Left renal pelvis (tissue), 4 donors: ENCODE data around the gene LRCH1. TPM values are rescaled to one million over a fixed set of nuclear protein-coding genes. Genes with fewer than 3 reads are reported as not detected.
"Not testable (repeated sequence)": the region's sequence is repeated elsewhere in the genome, so short reads cannot be mapped to it uniquely, and the experiment has no call there.

Experiments used
- DNase-seq, 4 donors: peaks; one replicate each; pipeline ENCODE4 v3.0.0-alpha.2; 2013; ENCODE audit warnings: low read depth in 4 of 4, low spot score in 3 of 4
- polyA plus RNA-seq, 4 donors: library from polyadenylated mRNA; unstranded; fragments of 120-200 nt; gene quantifications; one replicate each; pipeline ENCODE4 v1.2.1, GENCODE V29; 2013; ENCODE audit not compliant: insufficient read length in 4 of 4

LRCH1 gene, protein sequence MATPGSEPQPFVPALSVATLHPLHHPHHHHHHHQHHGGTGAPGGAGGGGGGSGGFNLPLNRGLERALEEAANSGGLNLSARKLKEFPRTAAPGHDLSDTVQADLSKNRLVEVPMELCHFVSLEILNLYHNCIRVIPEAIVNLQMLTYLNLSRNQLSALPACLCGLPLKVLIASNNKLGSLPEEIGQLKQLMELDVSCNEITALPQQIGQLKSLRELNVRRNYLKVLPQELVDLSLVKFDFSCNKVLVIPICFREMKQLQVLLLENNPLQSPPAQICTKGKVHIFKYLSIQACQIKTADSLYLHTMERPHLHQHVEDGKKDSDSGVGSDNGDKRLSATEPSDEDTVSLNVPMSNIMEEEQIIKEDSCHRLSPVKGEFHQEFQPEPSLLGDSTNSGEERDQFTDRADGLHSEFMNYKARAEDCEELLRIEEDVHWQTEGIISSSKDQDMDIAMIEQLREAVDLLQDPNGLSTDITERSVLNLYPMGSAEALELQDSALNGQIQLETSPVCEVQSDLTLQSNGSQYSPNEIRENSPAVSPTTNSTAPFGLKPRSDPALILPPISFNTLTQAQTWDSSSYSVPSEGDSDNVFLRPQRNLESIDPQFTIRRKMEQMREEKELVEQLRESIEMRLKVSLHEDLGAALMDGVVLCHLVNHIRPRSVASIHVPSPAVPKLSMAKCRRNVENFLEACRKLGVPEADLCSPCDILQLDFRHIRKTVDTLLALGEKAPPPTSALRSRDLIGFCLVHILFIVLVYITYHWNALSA
- 10 to 100 TPM; 29.4 to 37.5 (median 30.6) TPM for polyA plus RNA-seq

DNA sequence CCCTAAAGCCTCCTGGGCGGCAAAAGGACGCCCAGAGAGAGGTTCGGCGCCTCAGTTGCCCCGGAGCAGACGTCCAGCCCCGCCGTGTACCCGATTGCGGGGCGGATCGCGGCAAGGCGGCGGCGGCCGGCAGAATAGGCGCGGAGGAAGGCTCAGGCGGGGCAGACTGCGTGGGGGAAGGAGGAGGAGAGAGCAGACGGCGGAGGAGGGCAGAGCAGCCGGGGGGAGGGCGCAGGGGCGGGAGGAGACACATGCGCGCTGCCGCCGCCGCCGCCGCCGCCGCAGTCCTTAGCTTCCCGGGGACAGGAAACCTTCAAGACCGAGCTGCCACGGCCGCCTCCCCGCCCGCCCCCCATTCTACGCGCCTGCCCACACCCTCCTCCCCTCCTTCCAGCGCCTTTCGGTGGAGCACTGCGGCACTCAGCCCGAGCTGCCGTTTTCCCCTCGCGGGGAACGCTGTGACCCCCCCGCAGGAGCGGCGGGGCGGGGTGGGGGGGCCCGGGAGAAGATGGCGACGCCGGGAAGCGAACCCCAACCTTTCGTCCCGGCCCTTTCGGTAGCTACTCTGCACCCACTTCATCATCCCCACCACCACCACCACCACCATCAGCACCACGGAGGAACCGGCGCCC lies at the start of gene LRCH1:
Gene LRCH1 (plus strand): TSS at position 282 of the 632 bp plus-strand sequence. CDS start 227 bp downstream, at position 509.
- DNase-seq, result peak in 1 of 4 donors; percentile 55

DNA sequence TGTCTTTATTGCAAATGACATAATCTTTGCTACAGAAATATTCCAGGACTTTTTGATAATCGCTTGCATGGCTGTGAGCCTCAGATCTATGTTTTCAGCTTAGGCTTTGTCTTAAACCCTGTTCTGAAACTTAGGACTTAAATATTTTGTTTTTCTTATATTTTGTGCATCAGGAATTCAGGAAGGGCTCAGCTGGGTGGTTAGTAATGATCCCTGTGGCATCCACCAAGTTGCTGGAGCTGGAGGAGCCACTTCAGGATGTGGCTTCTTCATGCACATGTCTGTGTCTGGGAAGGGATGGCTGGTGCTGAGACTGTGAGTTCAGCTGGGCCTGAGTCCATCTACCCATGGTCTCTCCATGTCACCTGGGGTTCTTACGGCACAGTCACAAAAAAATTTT lies 48.9 kb upstream of the LRCH1 start:
- DNase-seq, result no peak

DNA sequence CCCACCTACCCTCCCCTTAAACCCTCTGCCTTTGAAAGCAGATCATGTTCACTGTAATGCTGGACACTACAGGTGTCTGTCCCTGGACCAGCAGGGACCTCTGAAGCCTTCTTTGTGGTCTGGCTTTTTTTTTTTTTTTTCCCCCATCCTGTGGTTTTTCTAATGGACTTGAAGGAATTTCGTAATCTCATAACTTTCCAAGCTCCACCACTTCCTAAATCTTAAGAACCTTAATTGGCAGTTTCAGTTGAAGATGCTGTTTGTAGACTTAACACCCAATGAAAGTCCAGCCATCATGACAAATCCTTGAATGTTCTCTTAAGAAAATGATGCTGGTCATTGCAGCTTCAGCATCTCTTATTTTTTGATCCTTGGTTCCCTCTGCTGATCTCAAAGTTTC lies 45.0 kb upstream of the LRCH1 start:
- no peak for DNase-seq

DNA sequence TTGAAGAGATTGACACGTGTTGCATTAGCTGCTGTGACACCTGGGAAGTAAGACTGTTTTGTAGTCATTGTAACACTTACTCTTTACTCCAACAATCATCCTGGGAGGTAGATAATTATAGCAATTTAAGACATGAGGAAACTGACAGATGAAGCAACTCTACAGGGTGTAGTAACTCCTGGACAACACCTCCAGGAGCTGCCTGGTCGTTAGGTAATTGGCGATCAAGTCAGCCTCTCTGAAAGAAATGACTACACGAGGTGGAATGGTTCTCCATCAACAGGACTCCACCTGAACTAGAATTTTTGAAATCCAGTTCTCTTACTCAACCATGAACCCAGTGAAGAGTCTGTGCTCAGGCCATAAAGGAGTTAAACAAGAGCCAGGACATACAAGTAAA lies 43.0 kb upstream of the LRCH1 start:
- no peak for DNase-seq

DNA sequence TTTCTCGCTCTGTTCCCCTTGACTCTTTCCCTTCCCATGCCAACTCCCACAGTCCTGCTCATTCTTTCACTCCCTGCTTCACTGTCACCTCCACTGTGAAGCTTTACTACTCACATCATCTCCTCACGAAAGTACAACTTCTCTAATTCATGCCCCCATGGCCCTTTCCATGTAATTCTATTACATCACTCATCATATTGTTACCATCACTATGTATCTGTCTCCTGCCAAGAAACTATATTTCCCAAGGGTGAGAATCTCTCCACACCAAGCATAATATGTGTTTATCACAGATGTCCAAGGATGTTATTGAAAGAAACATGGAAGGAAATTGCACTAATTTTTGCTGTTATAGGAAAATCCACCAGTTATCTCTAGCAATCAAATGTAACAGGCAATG lies 37.2 kb upstream of the LRCH1 start:
- no peak for DNase-seq

DNA sequence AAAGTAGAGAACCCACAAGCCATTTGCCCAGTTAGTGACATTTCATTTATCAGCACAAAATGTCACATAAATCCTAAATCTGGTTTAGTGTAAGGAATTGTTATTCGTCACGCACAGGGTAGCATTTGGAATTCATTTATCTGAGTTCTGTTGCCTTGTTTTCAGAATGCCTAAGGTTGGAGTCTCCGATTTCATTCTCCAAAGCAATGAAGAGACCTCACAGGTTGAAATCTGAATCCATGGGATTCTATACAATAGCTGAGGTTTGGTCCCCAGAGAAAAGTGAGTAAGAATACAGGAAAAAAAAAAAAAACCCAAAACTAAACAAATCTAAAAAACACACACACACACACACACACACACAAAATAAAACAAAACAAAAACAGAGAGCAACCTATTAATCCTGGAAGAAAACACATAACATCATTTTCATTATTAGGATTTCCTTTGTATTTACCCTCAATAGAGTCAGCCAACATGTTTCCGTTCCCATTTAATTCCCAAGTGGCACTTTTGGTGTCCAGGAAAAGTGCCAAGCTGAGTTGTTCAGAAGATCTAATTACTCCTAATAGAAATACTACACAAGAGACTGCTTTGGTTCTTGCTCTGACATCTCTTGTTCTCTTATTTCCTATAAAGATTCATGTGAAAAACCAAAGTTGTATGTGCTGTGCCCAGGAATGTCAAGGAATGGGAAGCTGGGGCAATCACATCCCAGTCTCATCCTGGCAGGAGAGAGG lies 36.2 kb upstream of the LRCH1 start:
- DNase-seq, result peak in 1 of 4 donors; percentile 51

DNA sequence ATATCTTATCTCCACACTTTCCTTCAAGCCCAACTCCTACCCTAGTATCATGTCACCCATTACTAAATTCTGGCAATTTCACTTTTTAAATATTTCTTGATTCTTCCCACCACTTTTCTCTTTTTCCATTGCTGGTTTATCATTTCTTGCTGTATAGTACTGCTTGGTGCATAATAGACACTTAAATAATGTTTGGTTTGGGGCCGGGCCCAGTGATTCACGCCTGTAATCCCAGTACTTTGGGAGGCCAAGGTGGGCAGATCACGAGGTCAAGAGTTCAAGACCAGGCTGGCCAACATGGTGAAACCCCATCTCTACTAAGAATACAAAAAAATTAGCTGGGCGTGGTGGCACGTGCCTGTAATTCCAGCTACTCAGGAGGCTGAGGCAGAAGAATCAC lies 35.2 kb upstream of the LRCH1 start:
- not testable (repeated sequence) for DNase-seq

DNA sequence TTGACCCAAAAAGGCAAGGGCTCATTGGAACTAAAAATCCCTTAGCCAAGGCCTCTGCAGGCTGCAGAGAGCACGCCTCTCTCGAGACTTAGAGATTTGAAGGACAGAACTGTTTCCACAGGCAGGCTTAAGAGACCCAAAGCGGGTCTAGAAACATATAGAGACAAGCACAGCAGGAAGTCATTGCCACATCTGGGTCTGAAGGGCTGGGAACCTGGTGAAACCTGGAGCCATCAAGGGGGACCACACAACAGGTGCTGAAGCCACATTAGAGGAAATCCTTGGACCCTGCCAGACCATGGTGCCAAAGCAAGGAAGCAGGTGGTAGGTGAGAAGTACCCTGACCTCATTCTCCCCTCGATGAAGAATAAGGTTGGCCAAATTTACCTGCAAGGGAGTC lies 33.8 kb upstream of the LRCH1 start:
- no peak for DNase-seq

DNA sequence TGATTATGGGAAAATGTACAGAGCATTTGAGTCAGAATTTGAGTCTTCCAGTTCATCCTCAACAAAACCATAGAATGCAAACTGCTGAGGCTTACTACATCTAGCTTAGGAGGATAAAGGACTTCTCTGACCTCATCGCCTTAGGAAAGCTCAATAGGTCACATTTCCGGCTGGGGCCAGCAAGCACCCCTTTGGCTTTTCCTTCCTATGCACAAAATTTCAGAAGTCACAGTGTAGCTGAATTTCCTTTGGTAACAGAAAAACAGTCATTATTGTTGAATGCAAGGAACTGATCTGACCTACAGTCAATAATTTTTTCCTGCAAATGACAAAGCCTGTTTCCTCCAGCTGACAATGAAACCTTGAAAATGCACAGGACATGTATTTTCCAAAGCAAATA lies 32.8 kb upstream of the LRCH1 start:
- DNase-seq, result no peak

DNA sequence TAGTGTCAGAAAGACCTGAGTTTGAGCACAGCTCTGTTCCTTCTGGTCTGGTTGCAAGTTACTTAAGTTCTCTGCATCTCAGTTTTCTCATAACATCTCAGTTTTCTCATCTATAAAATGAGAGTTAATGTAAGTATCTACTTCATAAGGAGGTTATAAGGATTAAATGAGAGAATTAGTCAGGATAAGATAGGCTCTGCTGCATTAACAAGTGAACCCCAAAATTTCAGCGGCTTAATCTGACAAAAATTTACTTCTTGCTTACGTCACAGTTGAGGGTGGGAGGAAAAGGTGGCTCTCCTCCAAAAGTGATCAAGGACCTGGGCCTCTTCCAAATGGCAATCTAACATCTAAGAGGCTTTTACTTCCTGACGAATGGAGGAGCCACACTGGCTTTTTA lies 31.5 kb upstream of the LRCH1 start:
- no peak for DNase-seq

DNA sequence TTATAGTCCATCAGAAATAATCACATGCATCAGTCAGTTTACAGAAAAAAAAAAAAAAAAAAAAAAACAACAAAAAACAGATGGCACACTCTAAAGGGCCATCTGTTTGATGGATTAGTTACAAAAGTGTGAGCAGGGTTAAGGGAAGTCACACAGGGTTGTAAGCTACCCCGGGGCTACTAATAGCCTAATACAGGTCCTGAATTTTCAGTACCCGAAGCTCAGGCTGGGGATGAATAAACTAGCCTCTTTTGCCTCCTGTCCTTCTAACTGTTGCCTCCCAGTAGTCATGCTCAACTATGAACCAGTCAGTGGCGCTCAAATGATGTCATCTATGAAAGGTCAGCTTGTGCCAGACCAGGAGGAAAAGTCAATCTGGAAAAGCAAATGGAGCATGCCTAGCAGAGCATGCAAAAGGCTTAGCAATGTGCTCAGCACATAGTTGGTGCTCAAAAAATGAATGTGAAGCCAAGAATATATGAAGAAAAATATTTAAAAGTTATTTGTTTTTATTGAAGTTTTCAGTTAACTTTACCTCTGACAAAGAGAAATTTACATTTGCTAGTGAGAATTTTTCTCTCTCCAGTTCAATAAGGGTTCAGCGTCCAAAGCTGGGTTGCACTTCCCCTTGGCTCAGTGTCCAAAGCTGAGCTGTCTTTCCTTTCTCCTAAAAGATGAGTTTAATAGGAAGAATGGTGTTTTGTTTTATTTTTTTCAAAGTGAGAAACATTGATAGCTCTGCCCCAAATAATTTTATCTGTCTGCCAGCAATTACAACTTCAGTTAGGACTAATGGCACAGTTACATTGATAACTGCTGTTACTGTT lies 30.8 kb upstream of the LRCH1 start:
- no peak for DNase-seq

DNA sequence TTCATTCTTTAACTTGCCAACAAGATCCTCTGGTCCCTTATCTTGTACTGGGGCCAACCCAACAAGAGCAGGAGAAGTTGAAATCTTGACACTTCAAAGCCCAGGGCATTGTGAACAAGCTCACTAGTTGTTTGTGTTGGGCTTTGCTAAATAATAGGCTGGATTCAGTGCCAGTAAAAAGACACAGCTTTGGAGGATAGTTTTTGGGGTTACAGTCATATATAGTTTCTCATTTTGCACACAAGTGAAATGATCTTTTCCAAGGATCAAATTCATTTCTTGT lies 30.3 kb upstream of the LRCH1 start:
- DNase-seq, result no peak

DNA sequence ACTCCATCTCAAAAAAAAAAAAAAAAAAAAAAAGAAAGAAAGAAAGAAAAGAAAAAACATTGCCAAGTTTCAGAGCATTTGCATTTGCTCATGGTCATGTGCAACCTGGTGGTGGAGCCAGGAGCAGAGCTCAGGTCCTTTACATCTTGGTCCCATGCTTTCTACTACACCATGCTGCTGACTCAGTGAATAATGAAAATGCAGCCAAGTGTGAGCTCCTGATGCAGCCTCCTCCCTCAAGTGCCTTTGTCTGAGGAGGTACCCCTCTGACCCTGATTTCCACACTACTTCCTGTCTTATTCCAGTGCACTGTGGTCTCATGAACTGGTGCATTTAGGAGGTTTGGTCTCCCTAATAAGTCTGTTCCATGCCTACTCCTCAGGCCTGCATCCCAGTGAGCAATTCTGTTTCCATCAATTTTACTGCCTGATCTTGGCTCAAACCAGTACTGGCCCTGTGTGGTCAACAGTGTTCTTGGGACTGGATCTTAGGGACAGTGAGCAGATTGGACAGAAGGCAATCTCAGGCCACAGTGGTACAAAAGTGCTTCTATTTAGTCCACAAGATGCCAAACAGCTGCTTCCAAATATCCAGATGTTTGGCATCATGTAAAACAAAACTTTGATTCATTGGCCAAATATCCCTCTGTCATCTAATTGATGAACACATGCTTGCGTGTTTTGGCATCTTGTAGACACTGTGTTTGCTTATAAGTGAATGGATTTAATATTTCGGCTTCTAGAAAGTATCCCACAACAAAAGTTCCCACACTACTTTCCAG lies 28.8 kb upstream of the LRCH1 start:
- DNase-seq, result no peak

DNA sequence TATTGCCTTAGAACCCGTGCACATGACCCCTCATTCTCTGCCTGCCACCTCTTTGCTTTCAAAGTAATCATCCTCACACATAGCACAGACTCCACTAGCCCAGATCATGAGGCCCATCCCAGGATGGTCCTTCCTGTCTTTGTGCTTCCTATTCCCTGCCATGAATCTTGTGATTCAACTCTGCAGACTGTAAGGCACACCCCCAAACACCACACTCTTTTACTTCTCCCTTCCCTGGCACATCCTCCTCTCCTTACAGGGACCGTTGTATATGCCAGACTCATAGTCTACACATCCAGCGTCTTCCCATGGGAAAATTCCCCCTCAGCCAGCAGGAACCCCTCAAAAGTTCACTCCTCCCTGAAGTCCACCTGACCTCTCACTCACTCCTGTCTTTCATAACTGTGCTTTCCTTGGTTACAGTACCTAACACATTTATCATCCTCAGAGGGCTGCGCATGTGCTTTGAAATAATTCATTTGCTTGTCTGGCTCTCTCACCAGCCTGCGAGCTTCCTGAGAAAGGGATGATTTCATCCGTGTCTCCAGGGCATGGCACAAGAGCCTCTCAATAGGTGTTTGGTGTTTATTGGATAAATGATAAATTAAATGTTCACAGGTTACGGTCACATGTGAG lies 26.8 kb upstream of the LRCH1 start:
- no peak for DNase-seq

DNA sequence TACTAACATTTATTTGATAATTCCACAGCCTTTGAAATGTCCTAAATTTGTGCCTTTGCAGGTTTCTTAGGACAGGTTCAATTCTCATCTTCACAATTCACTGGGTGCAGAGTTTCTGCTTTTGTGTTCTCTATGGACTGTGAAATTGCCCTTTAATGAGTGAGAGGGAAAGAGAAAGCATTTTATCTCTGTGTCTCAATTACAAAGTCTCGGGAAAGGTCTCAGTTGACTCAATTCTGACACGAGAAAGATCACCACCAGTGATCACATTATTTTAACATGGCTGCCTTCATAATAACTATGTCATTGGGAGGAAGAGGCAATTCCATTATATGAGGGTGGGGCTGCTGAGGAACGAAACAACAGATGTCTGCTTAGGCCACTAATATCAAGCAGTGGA lies 26.2 kb upstream of the LRCH1 start:
- no peak for DNase-seq

DNA sequence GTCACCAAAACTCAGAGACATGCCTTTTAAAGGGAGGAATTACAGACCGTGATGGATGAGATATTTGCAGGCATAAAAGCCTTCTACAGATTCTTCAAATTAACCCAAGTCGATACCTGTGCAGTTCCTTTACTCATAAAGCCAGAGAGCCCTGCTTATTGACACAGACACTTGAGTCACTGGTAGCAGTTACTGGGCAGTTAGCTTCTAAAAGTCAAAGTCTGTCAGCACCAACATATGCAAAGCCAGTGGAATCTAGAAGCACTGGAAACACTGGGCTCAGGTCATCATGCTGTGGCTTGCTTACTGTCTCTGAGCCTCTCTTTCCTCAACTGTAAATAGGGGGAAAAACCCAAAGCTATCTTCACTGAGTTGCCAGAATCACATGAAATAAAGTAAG lies 25.7 kb upstream of the LRCH1 start:
- no peak for DNase-seq

DNA sequence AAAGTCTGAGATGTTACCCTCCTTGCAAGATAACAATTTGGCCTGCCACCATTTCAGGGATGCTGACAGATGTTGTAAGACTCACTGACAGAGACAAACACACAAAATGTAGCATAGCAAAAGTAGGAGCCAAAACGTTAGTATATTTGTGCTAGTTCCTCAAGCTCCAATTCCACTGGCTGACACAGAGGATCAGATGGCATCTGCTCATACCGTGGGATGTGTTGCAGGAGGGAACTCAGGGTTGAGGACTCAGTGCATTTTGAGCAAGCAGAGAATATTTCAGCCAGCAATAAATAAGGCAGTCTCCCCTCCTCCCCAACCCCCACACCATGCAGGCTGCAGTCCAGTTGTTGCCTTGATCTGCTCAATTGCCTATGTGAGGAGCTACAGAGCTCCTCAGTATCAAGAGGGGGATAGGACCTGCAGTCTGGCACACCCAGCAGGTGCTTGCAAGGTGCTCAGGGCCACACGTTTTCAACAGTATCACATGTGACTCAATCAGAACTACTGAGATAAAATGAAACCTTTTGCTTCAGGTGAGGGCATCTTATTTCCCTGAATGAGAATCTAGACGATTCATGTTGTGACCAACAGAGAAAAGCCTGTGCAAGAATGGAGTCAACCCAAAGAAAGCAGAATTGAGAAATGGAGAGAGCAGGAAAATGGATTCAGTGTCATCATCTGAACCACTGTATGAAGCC lies 23.6 kb upstream of the LRCH1 start:
- DNase-seq, result no peak
